Superior temporal gyrus (tissue), 1 donor: ENCODE data around the gene FLT3.
"Not testable (repeated sequence)": the region's sequence is repeated elsewhere in the genome, so short reads cannot be mapped to it uniquely, and the experiment has no call there.

Experiments used
- DNase-seq: peaks from one replicate; pipeline ENCODE4 v3.0.0-alpha.2; 2016; ENCODE audit errors: extremely low spot score

Gene FLT3

GRCh38 chr13:27972478-27972820 is 127.9 kb downstream of the FLT3 start:
- DNase-seq, result no peak

- no peak for DNase-seq
These were observed 128.4 kb downstream of the FLT3 start for GRCh38 chr13:27971776-27972477.

GRCh38 chr13:27971236-27971645 is 129.1 kb downstream of the FLT3 start:
- no peak for DNase-seq

DNA sequence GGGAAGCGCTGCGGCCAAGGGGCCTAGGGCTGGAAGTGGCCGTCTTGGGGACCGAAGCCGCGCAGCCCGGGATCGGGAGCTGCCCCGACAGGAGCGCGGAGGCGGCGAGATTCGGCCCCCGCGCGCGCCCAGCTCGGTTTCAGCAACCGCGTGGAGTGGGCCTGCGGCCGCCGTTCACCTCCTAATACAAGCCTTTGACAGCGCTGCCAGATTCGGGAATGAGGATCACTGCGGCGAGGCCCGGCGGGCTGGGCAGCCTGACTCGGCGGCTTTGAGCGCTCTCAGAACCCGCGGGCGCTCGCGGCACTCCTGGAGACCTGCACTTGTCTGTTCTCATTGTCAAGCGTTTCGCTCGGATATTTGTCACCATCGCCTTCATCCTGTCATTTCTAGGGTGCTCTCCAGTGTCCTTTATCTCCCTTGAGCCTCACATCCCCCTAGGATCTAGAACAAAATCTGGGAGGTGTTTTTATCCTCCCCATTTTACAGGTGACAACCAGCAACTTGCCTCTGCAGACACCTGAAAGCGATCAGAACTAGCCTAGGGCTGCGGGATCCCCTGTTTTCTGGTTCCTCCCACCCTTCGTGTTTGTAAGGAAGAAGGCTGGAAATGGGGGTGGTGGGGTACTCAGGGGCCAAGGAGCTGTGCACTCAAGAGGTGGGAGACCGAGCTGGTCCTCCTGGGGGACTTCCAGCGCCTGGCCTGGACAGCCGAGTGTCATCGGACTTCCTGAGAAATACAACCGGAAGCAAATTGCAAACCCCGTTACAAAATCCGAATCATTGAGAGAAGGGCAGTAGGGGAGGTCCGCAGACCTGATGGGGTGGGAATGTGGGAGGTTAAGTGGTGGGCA is 129.8 kb downstream of the FLT3 start:
- DNase-seq, result no peak

- DNase-seq, result no peak
These were observed 130.5 kb downstream of the FLT3 start for GRCh38 chr13:27969866-27970229.

DNA sequence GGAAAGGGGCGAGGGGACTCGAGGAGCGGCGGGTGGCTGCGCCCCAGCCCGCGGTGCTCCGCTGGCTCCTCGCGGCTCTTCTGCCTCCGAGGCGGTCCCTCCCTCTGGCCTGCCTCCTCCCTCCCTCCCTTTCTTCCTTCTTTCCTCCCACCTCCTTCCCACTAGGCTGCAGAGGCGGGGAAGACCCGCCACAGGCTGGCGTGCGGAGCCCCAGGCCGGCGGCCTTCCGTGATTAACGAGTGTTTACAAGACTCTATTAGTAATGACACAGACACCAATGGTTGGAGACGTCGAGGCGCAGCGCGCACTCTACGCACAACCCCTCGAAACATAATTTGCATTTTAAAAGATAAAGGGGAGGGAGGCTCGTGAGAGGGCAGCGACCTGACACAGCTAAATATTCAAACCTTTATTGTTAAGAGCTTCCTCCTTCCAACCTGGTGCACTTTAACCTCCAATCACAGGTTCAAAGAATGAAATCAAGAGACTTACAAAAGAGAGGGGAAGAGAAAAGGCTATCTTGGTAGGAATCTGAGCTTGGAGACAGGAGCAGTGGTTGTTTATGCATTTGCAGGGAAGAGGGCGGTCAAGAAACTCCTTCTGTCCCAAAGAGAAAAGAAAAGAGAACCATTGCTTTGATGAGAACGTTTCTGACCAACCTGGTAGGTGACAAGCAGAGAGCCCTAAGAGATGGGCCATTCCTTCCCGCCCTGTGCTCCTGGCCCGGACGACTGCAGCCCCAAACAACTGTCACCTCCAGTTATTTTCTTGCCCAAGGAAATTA is 131.1 kb downstream of the FLT3 start, which contains the start of gene CDX2:
Gene CDX2 (minus strand): TSS at position 234 of the 784 bp plus-strand sequence. CDS start 309 bp downstream, outside the sequence.
- no peak for DNase-seq

DNA sequence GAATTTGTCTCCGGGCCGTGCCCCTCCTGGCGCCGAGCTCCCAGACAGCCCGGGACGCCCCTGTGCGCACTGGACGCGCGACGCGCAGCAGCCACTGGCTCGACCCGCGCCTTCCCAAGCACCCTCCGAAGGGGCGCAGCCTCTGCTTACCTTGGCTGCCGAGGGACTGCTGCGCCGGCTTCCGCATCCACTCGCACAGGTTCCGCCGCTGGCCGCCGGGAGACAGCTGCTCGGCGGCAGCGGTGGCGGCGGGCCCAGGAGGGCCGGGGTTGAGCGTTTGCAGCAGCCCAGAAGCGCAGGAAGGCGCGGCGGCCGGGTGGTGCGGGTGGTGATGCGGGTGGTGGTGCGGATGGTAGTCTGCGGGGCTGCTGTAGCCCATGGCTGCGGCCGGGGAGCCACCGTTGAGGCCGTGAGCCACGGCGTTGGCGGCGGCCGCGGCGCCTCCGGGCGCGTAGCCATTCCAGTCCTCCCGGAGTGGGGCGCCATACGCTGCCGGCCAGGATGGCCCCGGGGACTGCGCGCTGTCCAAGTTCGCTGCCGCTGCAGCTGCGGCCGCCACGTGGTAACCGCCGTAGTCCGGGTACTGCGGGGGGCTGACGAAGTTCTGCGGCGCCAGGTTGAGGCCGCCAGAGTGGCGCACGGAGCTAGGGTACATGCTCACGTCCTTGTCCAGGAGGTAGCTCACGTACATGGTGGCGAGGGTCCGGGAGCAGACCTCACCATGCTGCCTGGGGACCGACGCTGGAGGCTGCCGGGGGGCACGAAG is 131.9 kb downstream of the FLT3 start:
- DNase-seq, result no peak

DNA sequence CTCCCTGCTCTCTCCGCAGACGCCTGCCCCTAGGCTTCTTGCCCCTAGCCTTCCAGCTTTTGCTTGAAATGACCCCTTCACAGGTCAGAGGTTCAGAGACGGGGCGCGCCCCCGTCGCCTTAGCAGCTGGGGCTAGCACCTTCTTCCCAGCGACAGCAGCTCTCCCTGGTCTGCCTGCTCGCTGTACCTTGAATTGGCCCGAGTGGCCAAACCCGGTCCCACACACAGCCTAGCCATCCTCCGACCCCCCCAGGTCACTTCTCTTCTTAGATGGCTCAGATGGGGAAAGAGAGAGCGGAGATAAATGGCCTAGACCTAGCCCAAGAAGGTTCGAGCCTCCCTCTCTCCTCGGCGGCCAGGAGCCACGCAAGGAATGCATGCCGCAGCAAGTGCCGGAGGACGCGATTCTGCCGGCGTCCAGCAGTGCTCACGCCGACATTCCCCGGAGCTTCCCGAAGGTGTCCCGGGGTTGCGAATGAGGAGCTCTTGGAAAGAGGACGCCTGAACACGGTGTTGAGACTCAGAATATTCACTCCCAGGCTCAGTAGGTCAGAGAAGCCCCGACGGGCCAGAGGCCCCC is 132.6 kb downstream of the FLT3 start:
- DNase-seq, result no peak

DNA sequence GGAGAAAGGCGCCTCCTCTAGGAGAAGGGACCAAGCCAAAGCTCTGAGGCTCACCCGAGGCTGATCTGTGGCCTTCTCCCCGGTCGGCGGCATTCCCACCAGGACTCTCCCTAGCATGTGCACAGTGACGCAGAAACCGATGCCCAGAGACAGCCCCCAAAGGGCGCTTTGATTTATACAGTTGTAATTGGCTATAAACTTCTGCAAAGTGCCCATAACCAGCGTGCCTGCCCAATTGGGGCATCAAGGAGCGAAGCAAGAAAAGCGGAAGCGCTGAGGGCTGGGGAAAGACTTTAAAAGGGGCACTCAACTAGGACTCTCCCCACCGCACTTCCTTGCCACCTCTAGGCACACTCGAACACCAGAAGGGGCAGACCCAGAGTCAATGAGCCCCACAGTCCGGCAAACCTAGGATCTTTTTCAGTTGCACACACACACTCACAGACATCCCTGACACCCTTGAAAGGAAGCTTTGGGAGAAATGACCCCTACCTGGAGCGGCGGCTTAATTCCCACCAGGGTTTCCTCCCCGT is 133.1 kb downstream of the FLT3 start:
- DNase-seq, result no peak

DNA sequence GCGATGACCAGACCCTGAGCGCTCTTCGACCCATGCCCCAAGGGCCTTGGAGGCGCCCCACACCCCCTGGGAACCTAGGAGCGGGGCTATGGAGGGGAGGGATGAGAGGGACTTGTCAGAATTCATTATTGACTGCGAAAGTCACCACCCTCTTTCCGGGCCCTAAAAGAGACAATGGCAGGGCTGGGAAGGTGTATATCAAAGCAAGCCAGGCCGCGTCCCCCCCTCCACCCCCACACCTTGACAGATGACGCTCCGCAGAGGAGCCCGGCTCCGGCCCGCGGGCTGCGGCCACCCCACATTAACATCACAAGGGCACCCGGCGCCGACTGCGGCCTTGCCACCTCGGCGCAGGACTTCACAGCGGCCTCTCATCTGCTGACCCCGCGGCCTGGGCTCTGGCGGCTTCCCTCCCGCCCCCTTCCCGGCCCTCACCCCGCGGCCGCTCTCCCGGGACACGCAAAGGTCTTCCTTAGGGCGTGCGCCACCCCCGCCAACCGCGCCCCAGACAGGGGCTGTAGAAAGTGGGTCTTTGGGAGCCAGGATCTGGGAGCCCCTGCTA is 133.7 kb downstream of the FLT3 start:
- DNase-seq, result no peak

DNA sequence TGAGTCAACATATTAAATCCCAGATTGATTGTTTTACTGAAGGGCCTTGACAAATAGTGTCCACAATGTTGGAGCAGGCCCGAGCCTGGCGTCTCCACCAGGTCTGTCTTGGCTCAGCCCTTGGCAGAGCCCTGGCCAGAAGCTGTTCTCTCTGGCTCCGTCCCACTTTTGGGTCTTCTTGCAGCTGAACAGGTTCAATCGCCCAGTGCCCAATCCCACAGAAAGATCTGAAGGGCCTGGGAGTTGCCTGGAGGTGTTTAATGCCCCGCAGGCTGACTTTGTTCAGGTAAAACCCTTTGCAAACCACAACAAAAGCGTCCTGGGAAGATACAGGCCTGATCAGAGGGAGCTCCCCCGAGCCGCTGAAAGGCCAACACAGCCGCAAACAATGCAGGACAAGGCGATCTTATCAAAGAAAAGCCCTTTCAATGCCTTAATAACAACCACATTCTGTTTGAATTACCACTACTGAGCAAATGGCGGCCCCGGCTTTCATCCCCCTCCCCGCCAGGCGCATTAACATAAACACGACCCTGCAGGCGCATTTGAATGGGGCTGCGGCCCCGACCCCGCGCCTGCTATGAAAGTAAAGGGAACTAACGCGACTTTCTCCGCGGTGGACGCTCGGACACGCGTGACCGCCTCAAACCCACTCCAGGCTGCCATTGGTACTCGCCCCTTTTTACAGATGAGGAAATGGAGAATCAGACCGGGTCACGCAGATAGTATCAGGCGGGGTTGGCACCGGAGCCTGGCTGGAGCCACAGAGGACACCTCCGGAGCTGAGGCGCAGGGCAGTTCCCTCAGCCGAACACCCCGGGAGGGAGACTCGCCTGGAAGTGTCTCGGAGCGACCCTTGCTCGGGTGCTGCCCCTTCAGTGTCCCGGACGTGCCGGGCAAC is 134.4 kb downstream of the FLT3 start:
- no peak for DNase-seq

GRCh38 chr13:27965343-27965739 is 135.0 kb downstream of the FLT3 start:
- no peak for DNase-seq

GRCh38 chr13:27964741-27965323 is 135.5 kb downstream of the FLT3 start:
- no peak for DNase-seq

DNA sequence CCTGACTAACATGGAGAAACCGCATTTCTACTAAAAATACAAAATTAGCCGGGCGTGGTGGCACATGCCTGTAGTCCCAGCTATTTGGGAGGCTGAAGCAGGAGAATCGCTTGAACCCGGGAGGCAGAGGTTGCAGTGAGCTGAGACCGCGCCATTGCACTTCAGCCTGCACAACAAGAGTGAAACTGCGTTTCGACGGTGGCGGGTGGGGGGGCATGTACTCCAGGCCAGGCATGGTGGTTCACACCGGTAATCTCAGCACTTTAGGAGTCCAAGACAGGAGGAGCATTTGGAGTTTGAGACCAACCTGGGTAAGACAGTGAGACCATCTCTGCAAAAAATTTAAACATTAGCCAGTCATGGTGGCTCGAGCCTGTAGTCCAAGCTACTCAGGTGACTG is 136.2 kb downstream of the FLT3 start:
- not testable (repeated sequence) for DNase-seq

GRCh38 chr13:27963491-27963890 is 136.9 kb downstream of the FLT3 start:
- DNase-seq, result no peak

DNA sequence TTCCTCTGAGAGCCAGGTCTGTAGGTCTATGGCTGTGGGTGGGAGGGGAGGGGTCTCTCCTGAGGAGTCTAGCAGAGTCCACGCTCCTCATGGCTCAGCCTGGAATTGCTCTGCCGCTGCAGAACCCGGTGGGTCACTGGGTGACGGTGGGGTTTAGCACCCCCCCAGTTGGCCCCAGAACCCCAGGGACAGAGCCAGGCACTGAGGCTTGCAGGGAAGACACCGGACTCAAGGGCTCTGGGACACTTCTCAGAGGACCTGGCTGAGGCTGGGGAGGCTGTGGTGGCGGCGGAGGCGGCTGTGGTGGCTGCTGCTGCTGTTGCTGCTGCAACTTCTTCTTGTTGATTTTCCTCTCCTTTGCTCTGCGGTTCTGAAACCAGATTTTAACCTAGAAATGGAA is 137.4 kb downstream of the FLT3 start:
- DNase-seq, result no peak

DNA sequence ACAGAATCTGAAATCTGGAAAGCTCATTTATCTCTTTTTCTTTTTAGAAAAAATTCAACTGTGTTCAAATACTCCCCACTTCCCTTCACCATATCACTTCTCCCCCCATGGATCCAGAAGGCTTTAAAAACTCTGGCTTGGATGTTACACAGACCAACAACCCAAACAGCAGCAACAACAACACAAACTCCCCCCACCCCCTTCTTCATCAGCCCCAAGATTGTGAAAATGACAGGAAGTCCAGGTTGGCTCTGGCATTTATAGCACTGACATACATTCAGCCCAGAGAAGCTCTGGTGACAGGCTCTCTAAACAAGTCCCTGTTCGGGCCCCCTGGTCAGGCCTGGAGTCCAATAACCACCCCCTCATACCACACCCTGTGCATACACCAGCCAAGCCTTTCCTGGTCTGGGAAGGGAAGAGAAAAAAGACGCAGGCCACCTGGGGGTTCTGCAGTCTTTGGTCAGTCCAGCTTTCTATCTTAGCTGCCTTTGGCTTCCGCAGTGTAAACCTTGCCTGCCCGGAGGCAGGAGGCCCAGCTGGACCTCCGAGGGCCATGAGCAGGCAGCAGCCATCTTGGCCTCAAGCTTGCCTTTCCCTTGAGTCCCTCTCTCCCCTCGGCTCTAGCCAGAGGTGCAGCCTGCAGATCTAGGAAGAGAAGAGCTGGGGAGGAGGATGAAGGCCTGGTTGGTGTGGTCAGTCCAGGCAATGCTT is 138.1 kb downstream of the FLT3 start:
- DNase-seq, result no peak

DNA sequence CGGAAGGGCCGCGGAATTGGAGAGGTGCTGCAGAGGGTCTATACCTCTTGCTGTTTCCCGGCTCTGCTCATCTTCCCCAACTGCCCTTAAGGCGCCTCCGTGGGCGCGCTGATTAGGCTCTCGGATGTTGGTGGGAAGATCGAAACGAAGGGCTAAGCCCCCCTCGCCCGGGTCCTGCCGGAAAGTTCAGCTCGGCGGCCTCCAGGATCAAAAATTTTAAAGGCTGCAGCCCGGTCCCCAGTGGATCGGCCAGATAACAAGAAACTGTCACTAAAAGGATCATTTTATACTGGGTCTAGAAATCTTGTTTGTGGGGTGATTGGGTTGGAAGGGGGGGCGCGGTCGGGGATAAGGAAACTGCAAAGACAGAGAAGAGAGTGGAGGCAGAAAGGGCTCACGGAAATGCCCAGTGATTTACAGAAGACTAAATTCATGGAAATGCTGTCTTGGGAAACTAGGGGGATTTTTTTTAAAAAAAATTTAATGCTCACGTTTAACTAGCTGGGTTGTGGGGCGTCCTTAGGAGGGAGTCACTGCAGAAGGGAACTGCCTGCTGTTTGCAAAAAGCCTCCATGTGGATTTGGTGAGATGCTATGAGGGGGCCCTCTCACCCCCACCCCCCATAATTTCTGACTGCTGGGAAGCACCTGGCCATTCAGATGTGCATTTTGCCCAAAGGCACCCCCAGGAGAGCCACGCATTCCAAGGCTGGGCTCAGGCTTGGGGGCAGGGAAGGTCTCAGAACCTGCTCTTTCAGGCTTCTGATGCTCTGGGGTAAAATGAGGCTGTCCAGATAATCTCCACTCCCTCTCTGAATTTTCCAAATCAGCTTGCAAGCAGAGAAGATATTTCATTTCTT is 138.9 kb downstream of the FLT3 start:
- DNase-seq, result no peak
